ENCODE results near the gene FBXL16.
"Not testable (repeated sequence)": the region's sequence is repeated elsewhere in the genome, so short reads cannot be mapped to it uniquely, and the experiment has no call there.

FBXL16 gene

GRCh38 chr16:714079-714478, 8.5 kb upstream of the FBXL16 start:
- no peak for DNase-seq (ENCODE audit: low spot score)
- TF ChIP-seq, protein P1, sequence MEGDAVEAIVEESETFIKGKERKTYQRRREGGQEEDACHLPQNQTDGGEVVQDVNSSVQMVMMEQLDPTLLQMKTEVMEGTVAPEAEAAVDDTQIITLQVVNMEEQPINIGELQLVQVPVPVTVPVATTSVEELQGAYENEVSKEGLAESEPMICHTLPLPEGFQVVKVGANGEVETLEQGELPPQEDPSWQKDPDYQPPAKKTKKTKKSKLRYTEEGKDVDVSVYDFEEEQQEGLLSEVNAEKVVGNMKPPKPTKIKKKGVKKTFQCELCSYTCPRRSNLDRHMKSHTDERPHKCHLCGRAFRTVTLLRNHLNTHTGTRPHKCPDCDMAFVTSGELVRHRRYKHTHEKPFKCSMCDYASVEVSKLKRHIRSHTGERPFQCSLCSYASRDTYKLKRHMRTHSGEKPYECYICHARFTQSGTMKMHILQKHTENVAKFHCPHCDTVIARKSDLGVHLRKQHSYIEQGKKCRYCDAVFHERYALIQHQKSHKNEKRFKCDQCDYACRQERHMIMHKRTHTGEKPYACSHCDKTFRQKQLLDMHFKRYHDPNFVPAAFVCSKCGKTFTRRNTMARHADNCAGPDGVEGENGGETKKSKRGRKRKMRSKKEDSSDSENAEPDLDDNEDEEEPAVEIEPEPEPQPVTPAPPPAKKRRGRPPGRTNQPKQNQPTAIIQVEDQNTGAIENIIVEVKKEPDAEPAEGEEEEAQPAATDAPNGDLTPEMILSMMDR (IDR thresholded peaks at IDR 0.05; ENCODE audit: extremely low read depth, insufficient read depth, missing control alignments): no peak
- in situ Hi-C loops (cut with MboI; ENCODE audit: low pct_unique_long_range_greater_than_20kb, low sequenced_read_pairs, unreplicated experiment): loop anchor here (5.0 kb wide), 1 partner anchor 73 kb away; the partner anchor contains the start of genes CHTF18 and RPUSD1

GRCh38 chr16:712740-713250, 7.2 kb upstream of the FBXL16 start:
- DNase-seq (ENCODE audit: low spot score): not testable (repeated sequence)
- in situ Hi-C loops (cut with MboI; ENCODE audit: low pct_unique_long_range_greater_than_20kb, low sequenced_read_pairs, unreplicated experiment): loop anchor here (5.0 kb wide), 1 partner anchor 75 kb away; the partner anchor contains the start of genes CHTF18 and RPUSD1

DNA sequence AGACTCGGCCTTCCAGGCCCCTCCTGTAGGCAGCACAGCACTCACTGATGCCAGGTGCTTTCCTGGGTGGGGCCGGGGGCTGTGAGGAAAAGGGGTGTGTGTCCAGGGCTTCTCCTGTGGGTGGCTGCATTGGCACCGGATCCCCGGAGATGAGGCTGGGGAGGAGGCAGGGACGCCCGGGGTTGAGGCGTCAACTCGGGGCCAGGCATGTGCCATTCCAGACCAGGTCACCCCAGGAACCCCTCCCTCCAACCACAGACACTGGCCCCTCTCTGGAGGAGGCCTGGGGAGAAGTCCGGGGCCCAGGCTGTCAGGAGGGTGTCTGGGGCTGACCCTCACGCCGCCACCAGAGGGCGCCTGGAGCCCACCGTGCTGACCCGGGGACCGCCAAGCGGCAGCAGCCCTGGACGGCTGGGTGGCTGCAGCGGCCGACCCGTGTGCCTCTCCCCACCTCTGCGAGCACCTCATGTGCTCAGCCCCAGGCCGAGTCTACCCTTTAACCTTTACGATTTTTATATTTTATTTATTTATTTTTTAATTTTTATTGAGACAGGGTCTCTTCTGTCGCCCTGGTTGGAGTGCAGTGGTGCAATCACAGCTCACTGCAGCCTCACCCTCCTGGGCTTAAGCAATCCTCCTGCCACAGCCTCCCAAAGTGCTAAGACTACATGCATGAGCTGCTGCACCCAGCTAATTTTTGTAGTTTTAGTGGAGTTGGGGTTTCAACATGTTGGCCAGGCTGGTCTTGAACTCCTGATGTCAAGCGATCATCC, 6.1 kb upstream of the FBXL16 start:
- TF ChIP-seq, protein P1 (IDR thresholded peaks at IDR 0.05; ENCODE audit: extremely low read depth, insufficient read depth, missing control alignments): peak; percentile 98
- in situ Hi-C loops (cut with MboI; ENCODE audit: low pct_unique_long_range_greater_than_20kb, low sequenced_read_pairs, unreplicated experiment): loop anchor here (5.0 kb wide), 1 partner anchor 76 kb away; the partner anchor contains the start of genes CHTF18 and RPUSD1
- DNase-seq (ENCODE audit: low spot score): peak; percentile 95

More at GRCh38 chr16:712740-713250, 7.2 kb upstream of the FBXL16 start:
- TF ChIP-seq, protein P1 (IDR thresholded peaks at IDR 0.05; ENCODE audit: extremely low read depth, insufficient read depth, missing control alignments): peak; percentile 50

DNA sequence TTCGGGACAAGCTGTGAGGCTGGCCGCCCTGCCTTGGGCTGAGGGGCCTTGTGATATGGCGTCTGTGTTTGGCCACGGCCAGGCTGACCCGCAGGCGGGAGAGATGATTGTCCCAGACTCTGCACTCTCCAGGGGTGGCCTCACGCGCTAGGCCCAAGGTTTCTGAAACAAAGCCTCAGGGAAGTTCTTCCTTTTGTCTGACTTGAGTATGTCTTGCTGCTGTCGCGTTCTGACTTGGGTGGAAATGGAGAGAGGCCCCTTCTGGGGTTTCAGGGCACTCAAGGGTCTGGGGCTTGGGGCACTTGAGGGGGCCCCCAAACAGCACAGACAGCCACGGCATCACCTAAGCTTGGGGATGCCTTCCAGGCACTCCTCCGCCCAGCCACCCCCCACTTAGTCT, 5.5 kb upstream of the FBXL16 start:
- no peak for DNase-seq (ENCODE audit: low spot score)
- TF ChIP-seq, protein P1 (IDR thresholded peaks at IDR 0.05; ENCODE audit: extremely low read depth, insufficient read depth, missing control alignments): no peak
- in situ Hi-C loops (cut with MboI; ENCODE audit: low pct_unique_long_range_greater_than_20kb, low sequenced_read_pairs, unreplicated experiment): loop anchor here (5.0 kb wide), 1 partner anchor 76 kb away; the partner anchor contains the start of genes CHTF18 and RPUSD1

DNA sequence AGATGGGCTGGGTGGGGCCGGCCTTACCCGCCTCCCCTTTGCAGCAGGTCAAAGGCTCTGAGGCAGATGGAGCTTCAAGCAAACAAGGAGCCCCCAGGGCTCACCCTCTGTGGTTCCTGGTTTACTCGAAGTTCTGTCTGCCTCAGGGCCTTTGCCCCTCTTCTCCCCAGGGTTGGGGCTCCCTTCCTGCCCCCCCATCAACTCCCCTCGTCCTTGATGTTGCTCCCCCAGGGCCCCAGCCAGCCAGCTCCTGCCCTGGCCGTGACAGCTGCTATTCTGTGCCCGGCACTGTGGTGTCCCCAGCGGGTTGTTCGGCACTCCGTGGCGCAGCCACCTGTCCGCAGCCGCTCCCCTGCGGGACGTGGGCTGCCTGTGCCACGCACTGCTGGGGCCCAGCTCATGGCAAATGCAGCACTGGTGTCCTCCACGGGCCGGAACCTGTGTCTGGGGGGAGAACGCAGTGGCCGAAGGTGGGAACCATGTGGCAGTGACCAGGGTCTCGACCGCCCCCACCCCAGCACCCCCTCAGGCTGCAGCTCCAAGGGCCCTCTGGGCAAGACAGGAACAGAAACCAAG, 5.0 kb upstream of the FBXL16 start:
- no peak for DNase-seq (ENCODE audit: low spot score)
- TF ChIP-seq, protein P1 (IDR thresholded peaks at IDR 0.05; ENCODE audit: extremely low read depth, insufficient read depth, missing control alignments): no peak
- in situ Hi-C loops (cut with MboI; ENCODE audit: low pct_unique_long_range_greater_than_20kb, low sequenced_read_pairs, unreplicated experiment): loop anchor here (5.0 kb wide), 1 partner anchor 77 kb away; the partner anchor contains the start of genes CHTF18 and RPUSD1

All from GM13977 (cell line).